ENCODE results near the gene DAAM2. TPM values are rescaled to one million over a fixed set of nuclear protein-coding genes. Genes with fewer than 3 reads are reported as not detected.

DAAM2 gene
- total RNA-seq, 1 donor from 2014 or later, result 22.1 TPM

DNA sequence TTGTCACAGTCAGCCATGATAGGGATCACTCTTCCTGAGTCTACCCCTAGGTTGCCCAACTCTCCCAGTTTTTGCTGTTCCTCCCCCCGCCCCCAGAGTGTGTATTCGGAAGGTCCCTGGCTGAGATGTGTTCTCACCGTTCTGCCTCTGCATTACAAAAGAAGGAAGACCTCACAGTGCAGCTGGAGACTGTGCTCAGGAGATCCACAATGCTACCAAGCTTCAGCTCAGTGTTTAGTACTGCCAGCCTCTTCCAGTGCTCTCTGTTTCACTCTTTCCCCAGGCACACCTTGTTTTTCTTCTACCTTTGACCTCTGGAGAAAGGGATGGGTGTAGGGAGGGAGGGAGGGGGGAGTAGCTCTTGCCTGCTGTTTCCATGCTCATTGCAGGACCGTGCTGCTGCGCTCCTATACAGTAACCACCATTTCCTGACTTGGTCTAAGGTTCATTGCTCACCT lies 155.5 kb downstream of the DAAM2 start:
- Histone ChIP-seq H3K27ac (no peak overlapping the region), H3K4me1 (peaks cover 7% of the 10 kb centered on the region), H3K9me3 (no peaks in the 10 kb centered on the region), H3K36me3 (no peaks in the 10 kb centered on the region), H3K27me3 (no peaks in the 10 kb centered on the region), H3K4me3 (no peak overlapping the region)
- no peak for DNase-seq (ENCODE audit: extremely low spot score in 2 of 2)
- intact Hi-C loops (cut with DNase I), result no loop called here
- TF ChIP-seq POLR2AphosphoS5 (IDR thresholded peaks at IDR 0.05; ENCODE audit: insufficient read depth in 1 of 2, low read depth in 1 of 2) (no peak), POLR2A (IDR thresholded peaks at IDR 0.05) (no peak)
- TF ChIP-seq, protein P1, sequence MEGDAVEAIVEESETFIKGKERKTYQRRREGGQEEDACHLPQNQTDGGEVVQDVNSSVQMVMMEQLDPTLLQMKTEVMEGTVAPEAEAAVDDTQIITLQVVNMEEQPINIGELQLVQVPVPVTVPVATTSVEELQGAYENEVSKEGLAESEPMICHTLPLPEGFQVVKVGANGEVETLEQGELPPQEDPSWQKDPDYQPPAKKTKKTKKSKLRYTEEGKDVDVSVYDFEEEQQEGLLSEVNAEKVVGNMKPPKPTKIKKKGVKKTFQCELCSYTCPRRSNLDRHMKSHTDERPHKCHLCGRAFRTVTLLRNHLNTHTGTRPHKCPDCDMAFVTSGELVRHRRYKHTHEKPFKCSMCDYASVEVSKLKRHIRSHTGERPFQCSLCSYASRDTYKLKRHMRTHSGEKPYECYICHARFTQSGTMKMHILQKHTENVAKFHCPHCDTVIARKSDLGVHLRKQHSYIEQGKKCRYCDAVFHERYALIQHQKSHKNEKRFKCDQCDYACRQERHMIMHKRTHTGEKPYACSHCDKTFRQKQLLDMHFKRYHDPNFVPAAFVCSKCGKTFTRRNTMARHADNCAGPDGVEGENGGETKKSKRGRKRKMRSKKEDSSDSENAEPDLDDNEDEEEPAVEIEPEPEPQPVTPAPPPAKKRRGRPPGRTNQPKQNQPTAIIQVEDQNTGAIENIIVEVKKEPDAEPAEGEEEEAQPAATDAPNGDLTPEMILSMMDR (IDR thresholded peaks at IDR 0.05), result no peak

DNA sequence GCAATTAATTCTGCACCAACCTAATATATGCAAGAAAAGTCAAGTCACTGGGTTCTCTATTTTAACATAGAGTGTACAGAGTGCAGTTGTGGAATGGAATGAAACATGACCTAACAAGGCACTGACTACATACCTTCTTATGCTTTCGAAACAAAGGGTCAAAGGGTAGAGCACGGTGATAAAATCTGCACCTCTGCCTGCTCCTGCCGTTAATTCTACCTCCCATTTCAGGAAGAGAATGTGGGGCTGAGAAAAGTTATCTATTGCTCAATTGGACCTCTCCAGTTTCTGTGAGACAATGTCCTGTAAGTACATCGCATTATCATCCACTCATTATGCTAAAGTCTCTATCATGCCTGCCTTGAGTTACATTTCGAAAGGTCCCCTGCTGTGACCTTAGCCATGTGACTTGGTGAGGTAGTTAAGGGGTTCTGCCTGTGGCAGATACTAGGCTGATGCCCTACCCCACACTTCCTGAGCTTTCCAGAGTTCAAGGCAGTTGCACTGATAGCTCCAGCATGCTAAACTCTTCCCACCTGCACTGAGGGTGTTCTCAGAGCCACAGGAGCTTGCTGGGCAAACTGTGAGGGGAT lies 156.1 kb downstream of the DAAM2 start:
- TF ChIP-seq POLR2AphosphoS5 (IDR thresholded peaks at IDR 0.05; ENCODE audit: insufficient read depth in 1 of 2, low read depth in 1 of 2), result no peak
- no peak for TF ChIP-seq POLR2A (IDR thresholded peaks at IDR 0.05)
- TF ChIP-seq, protein P1 (IDR thresholded peaks at IDR 0.05), result no peak
- no peak overlapping the region for H3K4me3 ChIP-seq
- intact Hi-C loops (cut with DNase I), result no loop called here
- no peak overlapping the region for H3K27ac ChIP-seq
- no peaks in the 10 kb centered on the region for H3K27me3 ChIP-seq
- peaks cover 9% of the 10 kb centered on the region for H3K4me1 ChIP-seq
- no peaks in the 10 kb centered on the region for H3K9me3 ChIP-seq
- no peak for DNase-seq (ENCODE audit: extremely low spot score in 2 of 2)
- no peaks in the 10 kb centered on the region for H3K36me3 ChIP-seq

DNA sequence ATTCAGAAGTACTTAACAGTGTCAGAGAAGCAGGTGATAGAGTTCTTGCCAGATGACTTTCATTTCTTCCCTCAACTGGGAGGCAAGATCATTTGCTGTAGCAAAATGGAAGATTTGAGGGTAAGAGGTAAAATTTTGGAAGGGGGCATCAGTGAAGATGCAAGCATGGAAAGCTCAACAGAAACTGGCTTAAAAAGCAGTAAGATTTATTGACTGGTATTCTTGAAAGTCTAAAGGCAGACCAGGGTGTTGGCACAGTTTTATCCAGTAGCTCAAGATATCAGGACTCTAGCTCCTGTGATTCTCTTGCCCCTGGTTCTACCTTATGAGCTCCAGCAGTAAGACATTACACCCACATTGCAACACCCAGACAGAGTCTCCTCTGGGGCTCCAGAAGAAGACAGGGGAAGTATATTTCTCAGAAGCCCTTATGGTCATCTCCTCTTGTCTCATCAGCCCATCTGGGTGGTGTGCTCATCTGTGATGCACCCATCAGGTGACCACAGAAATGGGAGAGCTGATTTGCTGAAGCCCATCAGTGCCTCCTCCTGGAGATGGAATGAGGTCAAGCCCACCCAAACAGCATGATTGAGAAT lies 158.0 kb downstream of the DAAM2 start:
- intact Hi-C loops (cut with DNase I), result no loop called here
- Histone ChIP-seq H3K27me3 (no peaks in the 10 kb centered on the region), H3K9me3 (no peaks in the 10 kb centered on the region), H3K27ac (no peak overlapping the region), H3K36me3 (no peaks in the 10 kb centered on the region), H3K4me1 (peaks cover 9% of the 10 kb centered on the region), H3K4me3 (no peak overlapping the region)
- DNase-seq (ENCODE audit: extremely low spot score in 2 of 2), result no peak
- no peak for TF ChIP-seq POLR2AphosphoS5 (IDR thresholded peaks at IDR 0.05; ENCODE audit: insufficient read depth in 1 of 2, low read depth in 1 of 2)

DNA sequence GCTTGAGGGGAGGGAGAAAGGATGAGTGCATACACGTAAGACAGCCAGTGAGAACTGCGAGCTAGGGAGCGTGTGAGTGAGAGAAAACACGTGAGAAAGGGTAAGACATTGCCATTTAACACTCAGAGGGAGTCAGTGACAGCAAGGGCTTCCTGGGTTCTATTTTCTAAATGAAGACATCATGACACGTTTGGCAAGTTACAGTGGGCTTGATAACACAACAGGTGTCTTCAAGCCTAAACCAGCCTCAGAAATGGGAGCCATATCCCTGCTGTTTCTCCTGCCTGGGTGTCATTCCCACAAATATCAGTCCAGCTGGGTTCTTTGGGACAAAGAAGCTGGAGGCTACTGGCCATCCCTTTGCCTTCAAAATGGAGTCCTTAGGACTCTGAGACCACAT lies 159.0 kb downstream of the DAAM2 start:
- Histone ChIP-seq H3K4me1 (peaks cover 9% of the 10 kb centered on the region), H3K27ac (no peak overlapping the region), H3K9me3 (no peaks in the 10 kb centered on the region), H3K36me3 (no peaks in the 10 kb centered on the region), H3K27me3 (no peaks in the 10 kb centered on the region), H3K4me3 (no peak overlapping the region)
- intact Hi-C loops (cut with DNase I), result no loop called here
- TF ChIP-seq POLR2AphosphoS5 (IDR thresholded peaks at IDR 0.05; ENCODE audit: insufficient read depth in 1 of 2, low read depth in 1 of 2), result no peak
- TF ChIP-seq POLR2A (IDR thresholded peaks at IDR 0.05), result no peak
- TF ChIP-seq, protein P1 (IDR thresholded peaks at IDR 0.05), result no peak
- DNase-seq (ENCODE audit: extremely low spot score in 2 of 2), result no peak

DNA sequence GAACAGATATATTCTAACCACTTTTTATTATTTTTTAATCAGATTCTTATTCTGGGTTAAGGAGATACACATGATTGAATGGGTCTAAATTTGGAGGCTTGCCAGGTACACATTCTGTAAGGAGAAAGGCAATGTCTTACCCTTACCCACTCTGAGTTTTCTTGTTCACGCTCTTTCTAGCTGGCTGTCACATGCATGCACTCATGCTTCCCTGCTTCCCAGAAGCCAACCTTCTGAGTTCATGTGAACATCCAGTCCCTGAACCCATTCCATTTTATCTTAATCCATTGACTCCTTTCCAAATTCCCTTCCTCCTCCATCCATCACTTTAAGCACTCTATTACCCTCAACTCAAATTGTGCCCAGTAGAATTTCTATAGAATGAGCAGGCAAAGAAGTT lies 159.5 kb downstream of the DAAM2 start:
- intact Hi-C loops (cut with DNase I), result no loop called here
- Histone ChIP-seq H3K4me3 (no peak overlapping the region), H3K27ac (no peak overlapping the region), H3K4me1 (peaks cover 9% of the 10 kb centered on the region), H3K9me3 (no peaks in the 10 kb centered on the region), H3K27me3 (no peaks in the 10 kb centered on the region), H3K36me3 (no peaks in the 10 kb centered on the region)
- TF ChIP-seq POLR2AphosphoS5 (IDR thresholded peaks at IDR 0.05; ENCODE audit: insufficient read depth in 1 of 2, low read depth in 1 of 2), result no peak
- TF ChIP-seq POLR2A (IDR thresholded peaks at IDR 0.05), result no peak
- TF ChIP-seq, protein P1 (IDR thresholded peaks at IDR 0.05), result no peak
- no peak for DNase-seq (ENCODE audit: extremely low spot score in 2 of 2)

Measured in vagina (tissue), 2 donors.